Measurements from ENCODE around the gene YBEY.

YBEY gene

DNA sequence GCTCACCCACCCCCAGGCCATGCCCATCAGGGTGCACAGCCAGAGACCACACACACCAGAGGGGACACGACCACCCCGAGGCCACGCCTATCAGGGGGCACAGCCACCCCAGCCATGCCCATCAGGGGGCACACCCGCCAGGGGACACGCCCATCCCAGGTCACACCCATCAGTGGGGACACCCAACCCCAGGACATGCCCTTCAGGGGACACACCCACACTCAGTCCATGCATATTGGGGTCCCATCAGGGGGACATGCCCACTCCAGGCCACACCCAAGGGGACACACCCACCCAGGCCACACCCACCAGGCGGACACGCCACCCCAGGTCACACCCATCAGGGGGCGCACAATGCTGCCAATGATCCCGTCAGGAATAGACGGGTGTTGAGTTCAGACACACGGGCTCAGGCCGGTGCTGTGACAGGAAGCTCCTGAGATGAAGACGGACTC is 21.4 kb upstream of the YBEY start:
- Histone ChIP-seq H4K20me1 (ENCODE audit: insufficient read depth, low read length, poor library complexity, severe bottlenecking) (no peaks in the 10 kb centered on the region), H2AFZ (ENCODE audit: low read length) (no peak overlapping the region), H3K4me3 (ENCODE audit: low read length, poor library complexity, severe bottlenecking) (no peak overlapping the region), H3K27me3 (ENCODE audit: insufficient read depth, low read length, poor library complexity, severe bottlenecking) (no peaks in the 10 kb centered on the region), H3F3A (ENCODE audit: low read depth) (no peaks in the 10 kb centered on the region), H3K9ac (ENCODE audit: low read depth, low read length, poor library complexity, severe bottlenecking) (no peak overlapping the region), H3K79me2 (ENCODE audit: insufficient read depth, low read length) (no peaks in the 10 kb centered on the region), H3K4me2 (ENCODE audit: low read depth, low read length, poor library complexity, severe bottlenecking) (no peak overlapping the region), H3K36me3 (ENCODE audit: insufficient read depth, low read length) (peaks cover 40% of the 10 kb centered on the region; the same call in 1 of the 2 replicates), H3K4me1 (ENCODE audit: insufficient read depth, low read length, poor library complexity, severe bottlenecking) (no peaks in the 10 kb centered on the region), H3K9me3 (ENCODE audit: insufficient read depth, low read depth, low read length) (no peaks in the 10 kb centered on the region), H3K9me2 (replicated peaks; ENCODE audit: low read depth, low read length) (no peaks in the 10 kb centered on the region)
- TF ChIP-seq EZH2phosphoT487 (IDR thresholded peaks at IDR 0.05; ENCODE audit: borderline replicate concordance): no peak
- TF ChIP-seq, protein P1, sequence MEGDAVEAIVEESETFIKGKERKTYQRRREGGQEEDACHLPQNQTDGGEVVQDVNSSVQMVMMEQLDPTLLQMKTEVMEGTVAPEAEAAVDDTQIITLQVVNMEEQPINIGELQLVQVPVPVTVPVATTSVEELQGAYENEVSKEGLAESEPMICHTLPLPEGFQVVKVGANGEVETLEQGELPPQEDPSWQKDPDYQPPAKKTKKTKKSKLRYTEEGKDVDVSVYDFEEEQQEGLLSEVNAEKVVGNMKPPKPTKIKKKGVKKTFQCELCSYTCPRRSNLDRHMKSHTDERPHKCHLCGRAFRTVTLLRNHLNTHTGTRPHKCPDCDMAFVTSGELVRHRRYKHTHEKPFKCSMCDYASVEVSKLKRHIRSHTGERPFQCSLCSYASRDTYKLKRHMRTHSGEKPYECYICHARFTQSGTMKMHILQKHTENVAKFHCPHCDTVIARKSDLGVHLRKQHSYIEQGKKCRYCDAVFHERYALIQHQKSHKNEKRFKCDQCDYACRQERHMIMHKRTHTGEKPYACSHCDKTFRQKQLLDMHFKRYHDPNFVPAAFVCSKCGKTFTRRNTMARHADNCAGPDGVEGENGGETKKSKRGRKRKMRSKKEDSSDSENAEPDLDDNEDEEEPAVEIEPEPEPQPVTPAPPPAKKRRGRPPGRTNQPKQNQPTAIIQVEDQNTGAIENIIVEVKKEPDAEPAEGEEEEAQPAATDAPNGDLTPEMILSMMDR (conservative IDR thresholded peaks at IDR 0.05; ENCODE audit: low read length): no peak; the same call in 1 of the 2 replicates

DNA sequence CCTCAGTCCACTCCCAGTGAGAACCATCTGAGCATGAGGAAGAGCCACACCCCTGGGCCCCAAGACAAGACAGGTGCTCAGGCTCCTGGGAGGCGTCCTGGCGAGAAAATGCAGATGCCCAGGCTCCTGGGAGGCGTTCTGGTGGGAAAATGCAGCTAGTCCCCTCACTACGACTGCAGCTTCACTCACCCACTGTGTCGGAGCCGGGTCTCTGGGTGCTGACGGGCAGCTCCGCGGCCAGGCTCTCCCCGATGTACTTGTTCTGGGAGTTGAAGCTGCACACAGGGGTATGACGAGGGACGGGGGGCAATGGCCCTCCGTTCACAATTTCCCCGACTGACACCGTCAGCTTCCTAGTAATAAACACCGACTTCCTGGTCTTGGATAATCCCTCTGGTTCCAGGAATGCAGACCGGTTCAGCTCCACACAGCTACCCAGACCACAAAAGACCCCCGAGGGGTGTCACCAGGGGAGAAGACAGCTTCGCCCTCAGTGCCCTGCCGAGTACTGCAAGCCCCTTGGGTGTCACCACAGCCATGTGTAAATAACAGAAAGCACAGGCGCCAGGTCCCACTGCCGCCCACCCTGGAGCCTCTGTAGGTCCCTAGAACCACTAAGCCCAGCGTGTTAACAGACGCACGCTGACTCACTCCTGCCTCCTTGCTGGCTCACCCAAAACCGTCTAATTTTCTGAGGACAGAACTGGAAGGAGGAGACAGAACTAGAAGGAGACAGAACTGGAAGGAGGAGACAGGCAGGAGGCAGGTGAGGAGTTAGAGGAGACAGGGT is 20.2 kb upstream of the YBEY start:
- no peaks in the 10 kb centered on the region for H3K4me1 ChIP-seq (ENCODE audit: insufficient read depth, low read length, poor library complexity, severe bottlenecking)
- peaks cover 40% of the 10 kb centered on the region; the same call in 1 of the 2 replicates for H3K36me3 ChIP-seq (ENCODE audit: insufficient read depth, low read length)
- H3F3A ChIP-seq (ENCODE audit: low read depth): no peaks in the 10 kb centered on the region
- H3K27me3 ChIP-seq (ENCODE audit: insufficient read depth, low read length, poor library complexity, severe bottlenecking): no peaks in the 10 kb centered on the region
- H3K9ac ChIP-seq (ENCODE audit: low read depth, low read length, poor library complexity, severe bottlenecking): no peak overlapping the region
- H3K4me3 ChIP-seq (ENCODE audit: low read length, poor library complexity, severe bottlenecking): no peak overlapping the region
- H3K9me2 ChIP-seq (replicated peaks; ENCODE audit: low read depth, low read length): no peaks in the 10 kb centered on the region
- no peak overlapping the region for H2AFZ ChIP-seq (ENCODE audit: low read length)
- H4K20me1 ChIP-seq (ENCODE audit: insufficient read depth, low read length, poor library complexity, severe bottlenecking): no peaks in the 10 kb centered on the region
- H3K4me2 ChIP-seq (ENCODE audit: low read depth, low read length, poor library complexity, severe bottlenecking): no peak overlapping the region
- H3K9me3 ChIP-seq (ENCODE audit: insufficient read depth, low read depth, low read length): no peaks in the 10 kb centered on the region
- TF ChIP-seq, protein P1 (conservative IDR thresholded peaks at IDR 0.05; ENCODE audit: low read length): no peak
- no peak for TF ChIP-seq EZH2phosphoT487 (IDR thresholded peaks at IDR 0.05; ENCODE audit: borderline replicate concordance)
- no peaks in the 10 kb centered on the region for H3K79me2 ChIP-seq (ENCODE audit: insufficient read depth, low read length)

DNA sequence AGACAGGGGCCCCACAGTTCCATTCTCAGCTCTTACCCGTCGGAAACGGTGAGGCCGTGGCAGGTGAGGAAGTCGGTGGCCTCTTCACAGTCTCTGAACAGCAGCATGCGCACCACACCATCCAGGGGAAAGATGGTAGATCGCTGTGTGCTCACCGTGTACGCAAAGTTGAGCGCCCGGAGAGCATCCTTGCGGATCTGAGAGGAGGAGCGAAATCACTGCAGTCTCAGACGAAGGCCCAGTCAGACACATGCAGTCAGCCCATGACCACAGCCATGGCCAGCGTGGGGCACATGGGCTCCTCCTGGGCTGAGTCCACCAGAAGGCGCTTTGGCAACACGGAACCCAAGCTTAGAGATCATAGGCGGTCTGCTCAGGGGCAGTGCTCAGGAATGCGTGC is 19.2 kb upstream of the YBEY start:
- Histone ChIP-seq H3K36me3 (ENCODE audit: insufficient read depth, low read length) (peaks cover 44% of the 10 kb centered on the region; the same call in 1 of the 2 replicates), H3K9me2 (replicated peaks; ENCODE audit: low read depth, low read length) (no peaks in the 10 kb centered on the region)

More for the DNA sequence above, 19.2 kb upstream of the YBEY start:
- Histone ChIP-seq H3F3A (ENCODE audit: low read depth) (no peaks in the 10 kb centered on the region), H3K9ac (ENCODE audit: low read depth, low read length, poor library complexity, severe bottlenecking) (no peak overlapping the region), H3K4me1 (ENCODE audit: insufficient read depth, low read length, poor library complexity, severe bottlenecking) (no peaks in the 10 kb centered on the region), H2AFZ (ENCODE audit: low read length) (no peak overlapping the region), H3K4me3 (ENCODE audit: low read length, poor library complexity, severe bottlenecking) (no peak overlapping the region), H3K9me3 (ENCODE audit: insufficient read depth, low read depth, low read length) (no peaks in the 10 kb centered on the region), H3K27me3 (ENCODE audit: insufficient read depth, low read length, poor library complexity, severe bottlenecking) (no peaks in the 10 kb centered on the region), H3K4me2 (ENCODE audit: low read depth, low read length, poor library complexity, severe bottlenecking) (no peak overlapping the region), H3K79me2 (ENCODE audit: insufficient read depth, low read length) (no peaks in the 10 kb centered on the region), H4K20me1 (ENCODE audit: insufficient read depth, low read length, poor library complexity, severe bottlenecking) (no peaks in the 10 kb centered on the region)
- TF ChIP-seq, protein P1 (conservative IDR thresholded peaks at IDR 0.05; ENCODE audit: low read length): no peak
- TF ChIP-seq EZH2phosphoT487 (IDR thresholded peaks at IDR 0.05; ENCODE audit: borderline replicate concordance): no peak
